ENCODE measurements around the gene MYMX.

The MYMX gene

DNA sequence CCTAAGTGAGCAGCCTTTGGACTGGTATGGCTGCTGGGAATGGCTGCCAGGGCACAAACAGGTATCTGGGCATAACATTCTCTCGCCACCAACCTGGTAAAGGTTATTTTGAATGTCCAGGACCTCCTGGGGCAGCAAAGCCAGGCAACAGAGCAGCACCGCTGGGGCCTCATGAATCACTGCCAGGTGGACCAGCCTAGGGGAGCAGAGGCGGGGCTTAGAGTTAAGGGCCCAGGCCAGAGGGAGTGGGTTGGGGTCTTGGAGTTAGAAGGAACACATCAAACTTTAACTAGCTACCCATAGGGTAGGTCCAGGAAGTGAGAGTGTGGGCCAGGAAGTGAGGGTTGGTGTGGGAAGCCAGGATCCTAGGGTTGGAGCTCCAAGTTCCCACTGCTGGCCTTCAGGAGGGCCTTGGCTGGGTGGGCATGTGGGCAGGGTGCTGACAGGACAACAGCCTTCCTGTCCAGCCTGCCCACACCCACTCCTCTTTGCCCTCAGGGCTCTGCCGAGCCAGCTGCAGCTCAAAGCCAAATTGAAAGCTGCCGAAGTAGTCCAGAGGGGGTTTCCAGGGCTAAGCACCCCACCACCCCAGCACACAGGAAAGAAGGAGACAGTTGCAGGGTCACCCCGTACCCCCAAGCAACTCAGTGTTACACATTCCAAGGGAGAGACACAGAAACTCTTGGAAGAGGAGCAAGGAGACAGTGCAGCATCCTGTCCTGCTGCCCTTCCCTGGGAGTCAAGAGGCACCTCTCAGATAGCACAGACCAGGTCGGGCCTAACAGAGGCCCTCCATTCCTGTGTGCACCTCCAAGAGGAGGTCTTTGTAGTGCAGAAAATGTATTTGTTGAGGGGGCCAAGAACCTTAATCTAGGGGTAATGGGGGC lies 46.0 kb downstream of the MYMX start:
- Histone ChIP-seq H3K27me3 (0 out of 22 replicates have a peak, but pooled peaks cover 0 to under 1% (median 0%) of the 10 kb centered on the region in 11 experiments), H3K9ac (peak overlapping the region; percentile 82 to 95 (median 91)), H3K36me3 (peaks cover 37 to 54% (median 46%) of the 10 kb centered on the region in 11 experiments), H4K20me1 (peaks cover 19 to 66% (median 61%) of the 10 kb centered on the region in 11 experiments; a peak in 20 of 22 replicates), H3K27ac (peak overlapping the region; percentile 76 to 94 (median 91)), H3K4me3 (peak overlapping the region; percentile 72 to 98 (median 94)), H3K9me3 (replicated peaks in 1 of 11) (no peaks in the 10 kb centered on the region), H3K4me1 (peaks cover 58 to 76% (median 68%) of the 10 kb centered on the region in 10 experiments), H3K4me2 (peak overlapping the region; percentile 95 to 100 (median 99))
- no peak for TF ChIP-seq Cebpa-rat (IDR thresholded peaks at IDR 0.05)

- Histone ChIP-seq H3K36me3 (peaks cover 31 to 49% (median 41%) of the 10 kb centered on the region in 11 experiments), H3K4me2 (peak overlapping the region; percentile 95 to 100 (median 99)), H4K20me1 (peaks cover 19 to 62% (median 56%) of the 10 kb centered on the region in 11 experiments; a peak in 21 of 22 replicates), H3K4me1 (peaks cover 57 to 73% (median 67%) of the 10 kb centered on the region in 10 experiments), H3K9me3 (replicated peaks in 1 of 11) (no peaks in the 10 kb centered on the region), H3K9ac (peak overlapping the region; percentile 82 to 95 (median 91)), H3K27me3 (peaks cover 5 to 8% (median 6%) of the 10 kb centered on the region in 11 experiments), H3K4me3 (peak overlapping the region; percentile 72 to 98 (median 94)), H3K27ac (peak overlapping the region; percentile 76 to 94 (median 91))
- no peak for TF ChIP-seq Cebpa-rat (IDR thresholded peaks at IDR 0.05)
These were observed 46.8 kb downstream of the MYMX start for GRCh38 chr6:44263354-44264100.

DNA sequence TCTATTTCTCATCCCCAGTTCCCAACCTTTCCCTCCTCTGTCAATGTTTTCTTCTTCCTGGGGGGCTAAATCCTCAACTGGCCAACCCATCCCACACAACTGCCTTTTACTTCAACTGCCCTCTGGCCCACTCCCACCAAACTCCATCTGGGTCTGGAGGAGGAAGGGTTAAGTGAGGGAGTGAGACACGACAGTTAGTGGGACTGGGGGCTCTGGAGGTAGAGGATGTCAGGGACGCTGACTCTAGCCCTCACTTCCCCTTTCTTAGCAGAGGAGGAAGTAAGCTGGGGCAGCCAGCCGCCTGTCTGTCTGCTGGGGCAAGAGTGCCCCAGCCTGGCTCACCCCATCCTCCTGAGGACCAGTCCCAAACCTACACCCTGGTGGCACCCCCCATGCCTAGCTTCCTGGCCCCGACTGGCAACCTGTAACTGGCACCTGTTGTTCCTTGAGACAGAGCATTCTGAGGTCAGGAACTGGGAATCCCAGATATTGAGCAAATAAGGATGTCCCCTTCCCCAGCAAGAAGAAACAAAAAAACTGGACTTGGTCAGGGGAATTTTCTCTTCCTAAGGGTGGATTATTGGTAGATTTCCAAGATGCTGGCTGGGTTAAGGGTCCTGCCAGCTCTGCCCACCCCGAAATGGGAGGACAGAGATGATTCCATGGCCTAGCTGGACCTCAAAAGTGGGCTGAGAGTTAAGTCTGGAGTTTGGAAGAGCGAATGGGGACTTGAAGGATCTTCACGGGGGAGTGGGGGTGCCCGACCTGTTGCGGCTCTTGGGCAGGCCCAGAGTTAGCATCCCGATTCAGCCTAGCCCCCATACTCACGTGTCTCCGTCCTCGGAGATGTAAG lies 47.7 kb downstream of the MYMX start:
- Histone ChIP-seq H3K27ac (peak overlapping the region; percentile 76 to 94 (median 91)), H3K4me2 (peak overlapping the region; percentile 95 to 100 (median 99)), H3K4me1 (peaks cover 58 to 73% (median 66%) of the 10 kb centered on the region in 10 experiments), H3K4me3 (peak overlapping the region; percentile 72 to 98 (median 94)), H3K9me3 (replicated peaks in 1 of 11) (no peaks in the 10 kb centered on the region), H3K36me3 (peaks cover 24 to 40% (median 33%) of the 10 kb centered on the region in 11 experiments), H4K20me1 (peaks cover 19 to 64% (median 52%) of the 10 kb centered on the region in 11 experiments; a peak in 21 of 22 replicates), H3K9ac (peak overlapping the region; percentile 82 to 95 (median 91)), H3K27me3 (peaks cover 13 to 17% (median 15%) of the 10 kb centered on the region in 11 experiments)
- no peak for TF ChIP-seq Cebpa-rat (IDR thresholded peaks at IDR 0.05)

DNA sequence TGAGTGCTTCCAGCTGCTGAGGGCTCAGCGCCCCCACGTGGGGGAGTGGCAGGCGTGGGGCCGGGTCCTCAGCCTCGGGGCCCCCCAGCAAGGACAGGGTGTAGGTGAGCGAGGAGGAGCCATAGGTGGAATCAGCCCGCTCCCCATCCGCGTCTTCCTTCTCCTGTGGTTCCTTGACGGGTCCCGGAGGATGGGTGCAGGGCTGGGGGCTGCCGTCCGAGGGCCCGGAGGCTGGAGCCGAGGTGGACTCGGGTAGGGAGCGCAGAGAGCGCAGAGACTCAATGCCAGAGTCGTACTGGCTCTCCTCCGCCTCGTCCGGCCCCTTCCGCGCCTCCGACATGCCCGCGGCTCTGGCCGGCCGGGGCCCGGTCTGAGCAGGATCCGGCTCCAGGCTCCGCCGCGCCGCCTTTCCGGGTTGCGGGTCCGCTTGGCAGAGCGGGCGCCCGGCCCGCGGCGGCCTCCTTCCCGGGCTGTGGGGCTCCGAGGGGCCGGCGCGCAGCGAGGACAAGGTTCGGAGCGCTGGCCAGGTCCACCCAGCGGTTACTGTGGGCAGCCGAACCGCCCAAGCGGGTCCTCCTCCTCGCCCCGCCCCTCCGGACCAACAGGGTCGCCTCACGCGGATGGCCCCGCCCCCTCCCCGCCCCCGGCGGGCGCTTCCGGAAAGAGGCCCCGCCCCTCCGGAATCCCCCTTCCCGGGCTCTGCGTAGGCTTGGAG lies 48.4 kb downstream of the MYMX start, which contains the start of gene NFKBIE:
Gene NFKBIE, minus strand, starts transcription at position 545 of the 715 bp plus-strand sequence. Its CDS starts 205 bp downstream, at position 340.
- H3K27me3 ChIP-seq: peaks cover 21 to 25% (median 22%) of the 10 kb centered on the region in 11 experiments
- peak within 1 kb of the TSS; percentile 72 to 98 (median 94) for H3K4me3 ChIP-seq
- peaks cover 14 to 65% (median 52%) of the 10 kb centered on the region in 11 experiments; a peak in 21 of 22 replicates for H4K20me1 ChIP-seq
- no peak for TF ChIP-seq Cebpa-rat (IDR thresholded peaks at IDR 0.05)
- peak within 1 kb of the TSS; percentile 95 to 100 (median 99) for H3K4me2 ChIP-seq
- H3K9me3 ChIP-seq (replicated peaks in 1 of 11): no peaks in the 10 kb centered on the region
- H3K36me3 ChIP-seq: peaks cover 17 to 32% (median 25%) of the 10 kb centered on the region in 11 experiments
- peak within 1 kb of the TSS; percentile 82 to 95 (median 91) for H3K9ac ChIP-seq
- peak within 1 kb of the TSS; percentile 76 to 94 (median 91) for H3K27ac ChIP-seq
- peaks cover 57 to 76% (median 66%) of the 10 kb centered on the region in 10 experiments for H3K4me1 ChIP-seq

- Histone ChIP-seq H3K9me3 (replicated peaks in 1 of 11) (no peaks in the 10 kb centered on the region), H3K36me3 (peaks cover 13 to 26% (median 20%) of the 10 kb centered on the region in 11 experiments), H3K27me3 (peaks cover 27 to 31% (median 29%) of the 10 kb centered on the region in 11 experiments), H4K20me1 (peaks cover 11 to 58% (median 47%) of the 10 kb centered on the region in 11 experiments; a peak in 21 of 22 replicates), H3K4me1 (peaks cover 51 to 70% (median 60%) of the 10 kb centered on the region in 10 experiments), H3K4me3 (peak overlapping the region in 9 of 10 experiments; percentile 83 to 98 (median 95); a peak in 11 of 20 replicates), H3K4me2 (peak overlapping the region in 10 of 11 experiments; percentile 9 to 98 (median 70); a peak in 19 of 22 replicates), H3K9ac (peak overlapping the region in 5 of 11 experiments; percentile 4 to 94 (median 90); a peak in 5 of 22 replicates), H3K27ac (peak overlapping the region in 7 of 11 experiments; percentile 26 to 94 (median 55); a peak in 11 of 22 replicates)
- TF ChIP-seq Cebpa-rat (IDR thresholded peaks at IDR 0.05): no peak
These were observed 49.1 kb downstream of the MYMX start for GRCh38 chr6:44265722-44266233.

GRCh38 chr6:44266347-44266746 lies 49.6 kb downstream of the MYMX start:
- Histone ChIP-seq H3K4me3 (no peak overlapping the region), H3K9ac (no peak overlapping the region), H3K4me1 (peaks cover 45 to 64% (median 55%) of the 10 kb centered on the region in 10 experiments), H3K27me3 (peaks cover 32 to 36% (median 34%) of the 10 kb centered on the region in 11 experiments), H3K9me3 (replicated peaks in 1 of 11) (no peaks in the 10 kb centered on the region), H3K4me2 (peak overlapping the region in 7 of 11 experiments; percentile 56 to 98 (median 71); a peak in 12 of 22 replicates), H3K27ac (peak overlapping the region in 4 of 11 experiments; percentile 53 to 94 (median 59); a peak in 6 of 22 replicates), H3K36me3 (peaks cover 7 to 21% (median 15%) of the 10 kb centered on the region in 11 experiments), H4K20me1 (peaks cover 6 to 59% (median 44%) of the 10 kb centered on the region in 11 experiments; a peak in 21 of 22 replicates)
- TF ChIP-seq Cebpa-rat (IDR thresholded peaks at IDR 0.05): no peak

DNA sequence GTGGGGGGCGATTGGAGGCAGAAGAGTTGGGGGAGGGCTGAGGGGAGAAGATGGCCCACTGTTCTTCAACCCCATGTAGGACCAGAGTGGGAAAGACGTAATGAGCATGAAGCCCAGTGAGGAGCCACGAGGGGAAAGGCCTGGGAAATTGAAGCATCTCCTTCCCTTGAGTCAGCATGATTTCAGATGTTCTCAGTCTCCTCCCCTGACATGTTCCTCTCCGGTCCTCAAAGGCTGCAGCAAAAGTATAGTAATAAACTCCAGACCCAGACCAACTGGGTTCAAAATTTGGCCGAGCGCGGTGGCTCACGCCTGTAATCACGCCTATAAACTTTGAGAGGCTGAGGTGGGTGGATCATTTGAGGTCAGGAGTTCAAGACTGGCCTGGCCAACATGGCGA lies 50.5 kb downstream of the MYMX start:
- Histone ChIP-seq H3K4me1 (peaks cover 36 to 55% (median 46%) of the 10 kb centered on the region in 10 experiments), H3K4me3 (no peak overlapping the region), H3K9ac (no peak overlapping the region), H3K27ac (no peak overlapping the region), H3K4me2 (peak overlapping the region in 2 of 11 experiments; percentile 71 to 74; a peak in 1 of 22 replicates), H4K20me1 (peaks cover 0 to 57% (median 40%) of the 10 kb centered on the region in 11 experiments; a peak in 21 of 22 replicates), H3K36me3 (peaks cover 0 to 12% (median 6%) of the 10 kb centered on the region in 11 experiments; a peak in 20 of 22 replicates), H3K9me3 (replicated peaks in 1 of 11) (no peaks in the 10 kb centered on the region), H3K27me3 (peaks cover 41 to 45% (median 43%) of the 10 kb centered on the region in 11 experiments)
- no peak for TF ChIP-seq Cebpa-rat (IDR thresholded peaks at IDR 0.05)

Measured in BLaER1 treated with 17β-estradiol and CSF1 and Interleukin-3, amounts not matched to agents 10 nM and 100 nM (cell line).